HG03159 (cell line): ENCODE data around the gene ZNF644.

Experiments used
- ATAC-seq: cut with Tn5 transposase; IDR thresholded peaks from one replicate; pipeline ENCODE4 v1.9.1; 2021; ENCODE audit warnings: mild to moderate bottlenecking, moderate library complexity; ENCODE audit not compliant: unreplicated experiment

ZNF644 gene

GRCh38 chr1:91022518-91022929 is 689 bp upstream of the ZNF644 start:
- ATAC-seq: no peak

- peak; percentile 59 for ATAC-seq
Measured at GRCh38 chr1:91020967-91021685, 709 bp downstream of the ZNF644 start.

GRCh38 chr1:91020486-91020885 is 1.3 kb downstream of the ZNF644 start:
- ATAC-seq: no peak

GRCh38 chr1:91018006-91018405 is 3.8 kb downstream of the ZNF644 start:
- no peak for ATAC-seq

GRCh38 chr1:91015794-91016550 is 5.9 kb downstream of the ZNF644 start:
- no peak for ATAC-seq

GRCh38 chr1:91015358-91015780 is 6.5 kb downstream of the ZNF644 start:
- no peak for ATAC-seq

GRCh38 chr1:91014475-91014874 is 7.4 kb downstream of the ZNF644 start:
- no peak for ATAC-seq

GRCh38 chr1:91013302-91013701 is 8.5 kb downstream of the ZNF644 start:
- no peak for ATAC-seq

GRCh38 chr1:91012196-91012595 is 9.6 kb downstream of the ZNF644 start:
- ATAC-seq: no peak

- no peak for ATAC-seq
Measured at GRCh38 chr1:91011726-91012125, 10.1 kb downstream of the ZNF644 start.

GRCh38 chr1:91007827-91008226 is 14.0 kb downstream of the ZNF644 start:
- ATAC-seq: no peak

GRCh38 chr1:91007092-91007491 is 14.7 kb downstream of the ZNF644 start:
- no peak for ATAC-seq

GRCh38 chr1:91006113-91006908 is 15.5 kb downstream of the ZNF644 start:
- no peak for ATAC-seq

- ATAC-seq: no peak
Measured at GRCh38 chr1:91005285-91005684, 16.6 kb downstream of the ZNF644 start.

- ATAC-seq: no peak
Measured at GRCh38 chr1:91004145-91004544, 17.7 kb downstream of the ZNF644 start.

- no peak for ATAC-seq
Measured at GRCh38 chr1:90996742-90997413, 25.0 kb downstream of the ZNF644 start.

GRCh38 chr1:90995311-90995894 is 26.4 kb downstream of the ZNF644 start:
- ATAC-seq: no peak

GRCh38 chr1:90994461-90994860 is 27.4 kb downstream of the ZNF644 start:
- ATAC-seq: no peak

- no peak for ATAC-seq
Measured at GRCh38 chr1:90993245-90993644, 28.6 kb downstream of the ZNF644 start.

GRCh38 chr1:90990779-90991178 is 31.1 kb downstream of the ZNF644 start:
- no peak for ATAC-seq

- peak; percentile 56 for ATAC-seq
Measured at GRCh38 chr1:90989990-90990389, 31.8 kb downstream of the ZNF644 start.
